ENCODE data around the gene SMPDL3B.

Gene SMPDL3B

DNA sequence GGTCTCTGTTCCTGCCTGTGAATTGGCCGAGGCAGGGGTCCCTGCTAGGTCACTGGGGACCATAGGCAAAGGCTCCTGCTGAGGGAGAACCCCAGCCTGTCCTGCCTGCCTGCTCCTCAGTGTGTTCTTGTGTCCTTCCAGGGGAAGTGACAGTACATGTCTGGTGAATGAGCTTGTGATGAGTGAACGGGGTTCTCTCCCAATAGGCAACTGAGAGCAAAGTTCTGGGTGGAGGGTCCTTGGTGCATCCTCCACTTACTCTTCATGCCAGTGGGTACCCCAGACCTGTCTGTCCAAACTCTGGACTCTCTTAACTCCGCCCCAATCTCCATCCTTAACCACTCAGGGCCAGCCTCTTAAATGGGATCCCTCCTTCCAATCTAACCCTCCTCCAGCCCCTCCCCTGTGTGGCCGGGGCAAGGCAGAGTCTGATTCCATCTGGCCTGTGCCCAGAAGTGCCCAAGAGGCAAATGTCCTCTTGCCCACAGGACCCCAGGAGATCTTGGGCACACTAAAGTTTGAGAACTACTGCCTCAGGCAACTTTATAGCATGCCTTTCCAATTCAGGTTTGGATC, 26.9 kb downstream of the SMPDL3B start:
- Histone ChIP-seq H2AFZ (ENCODE audit: low read length) (no peak overlapping the region), H4K20me1 (ENCODE audit: insufficient read depth, low read length) (no peaks in the 10 kb centered on the region), H3K9ac (ENCODE audit: low read length) (no peak overlapping the region), H3K79me2 (ENCODE audit: insufficient read depth, low read length) (no peaks in the 10 kb centered on the region), H3F3A (ENCODE audit: insufficient read depth, low read length) (no peaks in the 10 kb centered on the region), H3K4me3 (ENCODE audit: low read depth, low read length, poor library complexity, severe bottlenecking) (no peak overlapping the region), H3K4me1 (ENCODE audit: insufficient read depth, low read length, severe bottlenecking) (peaks cover 20% of the 10 kb centered on the region), H3K27ac (ENCODE audit: low read depth, low read length, poor library complexity, severe bottlenecking) (no peak overlapping the region), H3K9me3 (ENCODE audit: low read length) (no peaks in the 10 kb centered on the region), H3K4me2 (ENCODE audit: low read length) (no peak overlapping the region), H3K9me2 (ENCODE audit: low read depth, low read length) (no peaks in the 10 kb centered on the region), H3K36me3 (ENCODE audit: insufficient read depth, low read length) (no peaks in the 10 kb centered on the region), H3K27me3 (ENCODE audit: insufficient read depth, low read length) (no peaks in the 10 kb centered on the region)
- TF ChIP-seq, protein P1, sequence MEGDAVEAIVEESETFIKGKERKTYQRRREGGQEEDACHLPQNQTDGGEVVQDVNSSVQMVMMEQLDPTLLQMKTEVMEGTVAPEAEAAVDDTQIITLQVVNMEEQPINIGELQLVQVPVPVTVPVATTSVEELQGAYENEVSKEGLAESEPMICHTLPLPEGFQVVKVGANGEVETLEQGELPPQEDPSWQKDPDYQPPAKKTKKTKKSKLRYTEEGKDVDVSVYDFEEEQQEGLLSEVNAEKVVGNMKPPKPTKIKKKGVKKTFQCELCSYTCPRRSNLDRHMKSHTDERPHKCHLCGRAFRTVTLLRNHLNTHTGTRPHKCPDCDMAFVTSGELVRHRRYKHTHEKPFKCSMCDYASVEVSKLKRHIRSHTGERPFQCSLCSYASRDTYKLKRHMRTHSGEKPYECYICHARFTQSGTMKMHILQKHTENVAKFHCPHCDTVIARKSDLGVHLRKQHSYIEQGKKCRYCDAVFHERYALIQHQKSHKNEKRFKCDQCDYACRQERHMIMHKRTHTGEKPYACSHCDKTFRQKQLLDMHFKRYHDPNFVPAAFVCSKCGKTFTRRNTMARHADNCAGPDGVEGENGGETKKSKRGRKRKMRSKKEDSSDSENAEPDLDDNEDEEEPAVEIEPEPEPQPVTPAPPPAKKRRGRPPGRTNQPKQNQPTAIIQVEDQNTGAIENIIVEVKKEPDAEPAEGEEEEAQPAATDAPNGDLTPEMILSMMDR (IDR thresholded peaks at IDR 0.05; ENCODE audit: low read length): no peak
- no peak for TF ChIP-seq EZH2 (IDR thresholded peaks at IDR 0.05; ENCODE audit: borderline replicate concordance, low read length)

DNA sequence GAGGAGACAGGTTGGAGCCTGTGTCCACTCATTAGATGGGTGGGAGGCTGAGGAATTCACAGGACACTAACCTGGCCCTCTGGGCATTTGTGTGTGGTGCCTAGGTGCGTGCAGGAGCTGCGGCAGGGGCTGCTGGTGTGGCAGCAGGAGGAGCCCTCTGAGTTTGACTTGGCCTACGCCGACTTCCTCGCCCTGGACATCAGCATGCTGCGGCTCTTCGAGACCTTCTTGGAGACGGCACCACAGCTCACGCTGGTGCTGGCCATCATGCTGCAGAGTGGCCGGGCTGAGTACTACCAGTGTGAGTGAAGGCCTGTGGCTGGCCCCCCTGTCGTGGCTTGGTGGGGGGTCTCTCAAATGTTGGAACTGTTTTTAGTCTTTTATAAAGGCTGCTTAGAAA, 28.6 kb downstream of the SMPDL3B start:
- Histone ChIP-seq H3K4me1 (ENCODE audit: insufficient read depth, low read length, severe bottlenecking) (peaks cover 20% of the 10 kb centered on the region), H3K27ac (ENCODE audit: low read depth, low read length, poor library complexity, severe bottlenecking) (no peak overlapping the region), H3K4me3 (ENCODE audit: low read depth, low read length, poor library complexity, severe bottlenecking) (no peak overlapping the region), H3K79me2 (ENCODE audit: insufficient read depth, low read length) (no peaks in the 10 kb centered on the region), H2AFZ (ENCODE audit: low read length) (no peak overlapping the region), H3K9me3 (ENCODE audit: low read length) (no peaks in the 10 kb centered on the region), H3F3A (ENCODE audit: insufficient read depth, low read length) (no peaks in the 10 kb centered on the region), H3K9ac (ENCODE audit: low read length) (no peak overlapping the region), H3K4me2 (ENCODE audit: low read length) (no peak overlapping the region), H3K27me3 (ENCODE audit: insufficient read depth, low read length) (no peaks in the 10 kb centered on the region), H4K20me1 (ENCODE audit: insufficient read depth, low read length) (no peaks in the 10 kb centered on the region), H3K9me2 (ENCODE audit: low read depth, low read length) (no peaks in the 10 kb centered on the region), H3K36me3 (ENCODE audit: insufficient read depth, low read length) (peaks cover 6% of the 10 kb centered on the region; the same call in 1 of the 2 replicates)
- TF ChIP-seq, protein P1 (IDR thresholded peaks at IDR 0.05; ENCODE audit: low read length): no peak
- no peak for TF ChIP-seq EZH2 (IDR thresholded peaks at IDR 0.05; ENCODE audit: borderline replicate concordance, low read length)

DNA sequence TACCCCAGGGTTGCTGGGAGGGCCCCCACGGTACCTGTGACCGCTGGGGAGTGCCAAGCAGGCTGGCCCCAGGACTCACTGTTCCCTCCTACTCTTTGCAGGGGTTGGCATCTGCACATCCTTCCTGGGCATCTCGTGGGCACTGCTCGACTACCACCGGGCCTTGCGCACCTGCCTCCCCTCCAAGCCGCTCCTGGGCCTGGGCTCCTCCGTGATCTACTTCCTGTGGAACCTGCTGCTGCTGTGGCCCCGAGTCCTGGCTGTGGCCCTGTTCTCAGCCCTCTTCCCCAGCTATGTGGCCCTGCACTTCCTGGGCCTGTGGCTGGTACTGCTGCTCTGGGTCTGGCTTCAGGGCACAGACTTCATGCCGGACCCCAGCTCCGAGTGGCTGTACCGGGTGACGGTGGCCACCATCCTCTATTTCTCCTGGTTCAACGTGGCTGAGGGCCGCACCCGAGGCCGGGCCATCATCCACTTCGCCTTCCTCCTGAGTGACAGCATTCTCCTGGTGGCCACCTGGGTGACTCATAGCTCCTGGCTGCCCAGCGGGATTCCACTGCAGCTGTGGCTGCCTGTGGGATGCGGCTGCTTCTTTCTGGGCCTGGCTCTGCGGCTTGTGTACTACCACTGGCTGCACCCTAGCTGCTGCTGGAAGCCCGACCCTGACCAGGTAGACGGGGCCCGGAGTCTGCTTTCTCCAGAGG, 31.8 kb downstream of the SMPDL3B start:
- no peaks in the 10 kb centered on the region for H3K9me2 ChIP-seq (ENCODE audit: low read depth, low read length)
- no peak overlapping the region for H3K4me3 ChIP-seq (ENCODE audit: low read depth, low read length, poor library complexity, severe bottlenecking)
- no peaks in the 10 kb centered on the region for H3K9me3 ChIP-seq (ENCODE audit: low read length)
- TF ChIP-seq, protein P1 (IDR thresholded peaks at IDR 0.05; ENCODE audit: low read length): no peak
- no peak for TF ChIP-seq EZH2 (IDR thresholded peaks at IDR 0.05; ENCODE audit: borderline replicate concordance, low read length)
- no peak overlapping the region for H2AFZ ChIP-seq (ENCODE audit: low read length)
- no peaks in the 10 kb centered on the region for H3F3A ChIP-seq (ENCODE audit: insufficient read depth, low read length)
- no peaks in the 10 kb centered on the region for H3K27me3 ChIP-seq (ENCODE audit: insufficient read depth, low read length)
- peaks cover 14% of the 10 kb centered on the region; the same call in 1 of the 2 replicates for H3K36me3 ChIP-seq (ENCODE audit: insufficient read depth, low read length)
- no peaks in the 10 kb centered on the region for H3K79me2 ChIP-seq (ENCODE audit: insufficient read depth, low read length)
- no peaks in the 10 kb centered on the region for H3K4me1 ChIP-seq (ENCODE audit: insufficient read depth, low read length, severe bottlenecking)
- H3K4me2 ChIP-seq (ENCODE audit: low read length): no peak overlapping the region
- no peaks in the 10 kb centered on the region for H4K20me1 ChIP-seq (ENCODE audit: insufficient read depth, low read length)
- no peak overlapping the region for H3K9ac ChIP-seq (ENCODE audit: low read length)
- no peak overlapping the region for H3K27ac ChIP-seq (ENCODE audit: low read depth, low read length, poor library complexity, severe bottlenecking)

Data from OCI-LY1 (cell line).